Fibroblast of lung (primary cell): Measurements from ENCODE around the gene POU2AF2.

Experiments used
- CTCF ChIP-seq, 2 donors: IDR thresholded peaks in 1 of 2; conservative IDR thresholded peaks in 1 of 2; 1 replicate in 1 of 2; 2 replicates in 1 of 2; pipeline ENCODE4 v1.5.1; 2011 to 2012; ENCODE audit warnings: low read length in 2 of 2, control low read depth in 1 of 2, inconsistent platforms in 1 of 2, low read depth in 1 of 2, mild to moderate bottlenecking in 1 of 2
- EZH2 ChIP-seq: IDR thresholded peaks from 2 replicates; pipeline ENCODE4 v1.5.1; 2012; ENCODE audit warnings: low read length, control low read depth, mild to moderate bottlenecking; ENCODE audit errors: missing control alignments

GRCh38 chr11:111310088-111310487, 64.6 kb downstream of the POU2AF2 start:
- TF ChIP-seq CTCF (conservative IDR thresholded peaks at IDR 0.05 in 1 of 2, IDR thresholded peaks at IDR 0.05 in 1 of 2; ENCODE audit: low read depth in 1 of 2, low read length in 2 of 2) (no peak), EZH2 (no peak)
